ENCODE data around the gene PAX5.
A peak's percentile ranks its signal among the peaks of the same experiment; 100 is the strongest.
"Not testable (repeated sequence)": the region's sequence is repeated elsewhere in the genome, so short reads cannot be mapped to it uniquely, and the experiment has no call there.

Gene PAX5

DNA sequence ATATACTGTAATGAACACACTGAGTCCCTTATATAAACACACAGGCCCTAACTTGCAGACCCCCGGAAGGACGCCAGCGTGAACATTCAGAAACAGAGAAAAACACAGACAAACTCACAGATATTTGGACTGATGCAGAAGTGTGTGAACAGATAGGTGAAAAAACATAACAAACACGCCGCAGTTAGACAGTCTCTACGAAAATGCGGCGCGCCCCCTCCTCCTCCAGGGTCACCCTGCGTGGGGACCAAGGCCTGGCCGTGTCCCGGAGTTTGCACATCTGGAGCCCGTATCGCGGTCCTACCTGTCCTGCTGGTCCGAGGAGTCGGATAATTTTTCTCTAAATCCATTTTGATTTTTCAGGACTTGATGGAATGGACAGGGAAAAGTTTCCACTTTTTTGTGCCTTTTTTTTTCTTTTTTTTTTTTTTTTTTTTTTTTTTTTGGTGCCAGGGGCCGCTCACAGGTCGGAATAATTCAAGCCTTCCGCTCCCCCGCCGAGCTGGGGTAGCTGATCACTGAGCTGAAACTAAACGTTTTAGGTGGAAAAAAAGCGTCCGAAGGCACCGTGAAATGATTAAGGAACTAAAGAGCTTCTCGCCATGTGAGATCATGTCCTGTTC lies at the start of gene PAX5:
PAX5 (minus strand) TSS at position 587 of the 623 bp plus-strand sequence; CDS start at position 350, 237 bp downstream.
- no peak for DNase-seq (ENCODE audit: low spot score)

DNA sequence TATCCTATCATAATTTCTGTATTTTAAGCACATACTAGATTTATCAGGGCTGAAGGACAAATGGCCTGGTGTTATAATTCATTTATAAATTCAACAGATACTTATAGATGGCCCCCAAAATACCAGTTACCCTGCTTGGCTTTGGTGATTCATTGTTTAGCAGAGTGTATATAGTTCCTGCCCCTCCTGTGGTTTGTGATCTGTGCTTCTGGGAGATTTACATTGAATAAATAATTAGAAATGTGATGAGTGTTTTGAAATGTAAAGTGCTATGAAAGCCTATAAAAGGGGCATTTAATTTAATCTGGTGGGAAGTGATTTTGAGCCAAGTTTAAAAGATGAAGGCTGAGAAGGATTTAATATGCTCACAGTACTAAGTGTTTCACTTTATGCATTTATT lies 49.6 kb upstream of the PAX5 start:
- DNase-seq (ENCODE audit: low spot score) = no peak

- DNase-seq (ENCODE audit: low spot score) = no peak
Observed at GRCh38 chr9:37082214-37082765, 48.2 kb upstream of the PAX5 start.

GRCh38 chr9:37081507-37081906 lies 47.4 kb upstream of the PAX5 start:
- not testable (repeated sequence) for DNase-seq (ENCODE audit: low spot score)

DNA sequence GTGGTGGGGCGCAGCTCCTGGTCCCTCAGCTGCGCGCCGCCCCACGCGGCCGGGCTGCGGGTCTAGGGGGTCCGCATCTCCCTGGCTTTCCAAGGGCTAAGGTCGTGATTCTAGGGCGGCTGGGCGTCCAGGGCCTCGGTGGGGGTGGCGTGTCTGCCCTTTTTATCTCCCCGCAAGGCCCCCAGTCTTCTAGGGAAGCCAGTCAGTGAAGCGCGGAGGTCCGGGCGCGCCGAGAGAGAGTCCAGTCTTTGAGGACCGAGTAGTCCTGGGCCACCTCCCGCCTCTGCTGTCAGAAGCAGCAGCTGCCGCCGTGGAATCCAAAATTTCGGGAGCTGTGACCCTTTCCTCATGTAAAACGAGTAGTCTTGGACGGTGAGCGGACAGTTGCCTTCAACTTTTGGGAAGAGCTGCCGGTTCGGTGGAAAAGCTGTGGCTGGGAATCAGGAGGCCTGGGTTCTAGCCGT lies 46.1 kb upstream of the PAX5 start:
- DNase-seq (ENCODE audit: low spot score) = not testable (repeated sequence)

GRCh38 chr9:37079370-37080164 lies 45.5 kb upstream of the PAX5 start:
- peak; percentile 91 for DNase-seq (ENCODE audit: low spot score)

DNA sequence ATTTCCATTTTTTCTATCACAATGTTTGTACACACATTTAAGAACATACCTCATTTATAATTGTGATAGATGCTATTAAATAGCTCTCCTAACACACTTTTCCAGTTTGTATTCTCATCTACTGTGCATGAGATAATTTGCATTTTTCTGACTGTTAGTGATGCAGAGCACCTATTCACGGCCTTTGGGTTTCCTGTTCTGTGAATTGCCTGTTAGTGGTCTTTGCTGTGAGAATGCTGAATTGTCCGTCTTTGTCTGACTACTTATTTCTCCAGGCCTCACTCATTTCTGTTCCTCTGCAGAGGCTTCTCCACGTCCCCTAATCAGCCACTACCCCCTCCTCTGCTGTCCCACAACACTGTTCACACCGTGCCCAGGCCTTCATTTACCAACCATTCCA lies 40.7 kb upstream of the PAX5 start:
- not testable (repeated sequence) for DNase-seq (ENCODE audit: low spot score)

GRCh38 chr9:37066139-37066725 lies 32.2 kb upstream of the PAX5 start:
- DNase-seq (ENCODE audit: low spot score) = no peak

DNA sequence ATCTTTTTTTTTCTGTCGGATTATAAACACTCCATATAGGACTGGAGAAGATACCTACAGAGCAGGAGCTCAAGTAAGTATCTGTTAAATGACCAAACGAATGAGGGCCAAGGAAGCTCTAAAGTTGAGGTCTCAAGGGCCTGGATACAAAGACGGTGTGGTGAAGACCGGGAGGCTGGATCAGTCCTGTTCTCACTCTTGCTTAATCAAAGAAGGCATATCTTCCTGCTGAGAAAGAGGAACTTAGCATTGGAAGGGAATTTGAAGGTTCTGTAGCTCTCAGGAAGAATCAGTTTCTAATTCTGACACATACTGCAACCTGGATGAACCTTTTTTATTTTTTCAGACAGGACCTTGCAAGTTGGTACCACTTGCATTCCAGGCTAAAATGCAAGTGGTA lies 28.3 kb upstream of the PAX5 start:
- no peak for DNase-seq (ENCODE audit: low spot score)

GRCh38 chr9:37061768-37062167 lies 27.7 kb upstream of the PAX5 start:
- no peak for DNase-seq (ENCODE audit: low spot score)

DNA sequence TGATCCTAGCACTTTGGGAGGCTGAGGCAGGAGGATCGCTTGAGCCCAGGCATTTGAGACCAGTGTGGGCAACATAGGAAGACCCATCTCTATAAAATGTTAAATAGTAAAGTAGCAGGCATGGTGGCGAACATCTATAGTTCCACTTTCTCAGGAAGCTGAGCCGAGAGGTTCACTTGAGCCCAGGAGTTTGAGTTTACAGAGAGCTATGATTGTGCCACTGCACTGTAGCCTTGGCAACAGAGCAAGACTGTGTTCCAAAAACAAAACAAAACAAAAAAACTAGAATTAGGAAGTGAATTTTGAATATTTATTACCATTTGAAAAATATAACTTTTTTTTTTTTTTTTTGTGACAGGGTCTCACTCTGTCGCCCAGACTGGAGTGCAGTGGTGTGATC lies 26.8 kb upstream of the PAX5 start:
- no peak for DNase-seq (ENCODE audit: low spot score)

- no peak for DNase-seq (ENCODE audit: low spot score)
Observed at GRCh38 chr9:37056046-37056920, 22.2 kb upstream of the PAX5 start.

GRCh38 chr9:37054363-37054720 lies 20.3 kb upstream of the PAX5 start:
- not testable (repeated sequence) for DNase-seq (ENCODE audit: low spot score)

DNA sequence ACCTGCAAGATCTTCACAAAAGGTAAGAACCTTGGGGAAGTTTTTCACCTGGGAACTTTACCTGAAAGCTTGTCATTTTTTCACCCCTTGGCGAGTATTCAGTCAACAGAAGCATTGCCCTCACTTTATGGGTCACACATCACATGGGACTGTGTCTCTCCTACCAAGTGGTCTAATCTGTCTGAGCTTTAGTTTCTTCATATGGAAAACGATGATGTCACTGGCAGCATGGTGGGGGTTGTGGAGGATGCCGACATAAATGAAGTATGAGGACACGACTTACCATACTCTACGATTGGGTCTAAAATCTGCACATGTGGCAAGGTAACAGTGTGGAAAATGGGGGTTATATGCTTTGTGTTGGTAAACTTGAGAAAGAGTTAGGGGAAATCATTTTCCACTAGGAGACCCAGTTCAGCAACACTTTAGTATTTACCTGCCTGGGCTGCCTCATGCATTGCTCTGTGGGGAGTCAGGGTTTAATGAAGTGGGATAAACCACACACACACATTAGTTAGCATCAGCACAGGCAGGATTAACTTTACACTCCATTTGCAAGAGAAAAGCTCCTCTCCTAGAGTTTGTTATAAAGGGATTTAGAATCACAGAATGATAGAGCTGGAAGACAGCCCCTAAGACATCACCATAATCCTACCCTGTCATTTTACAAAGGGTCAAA lies 19.8 kb upstream of the PAX5 start:
- no peak for DNase-seq (ENCODE audit: low spot score)

DNA sequence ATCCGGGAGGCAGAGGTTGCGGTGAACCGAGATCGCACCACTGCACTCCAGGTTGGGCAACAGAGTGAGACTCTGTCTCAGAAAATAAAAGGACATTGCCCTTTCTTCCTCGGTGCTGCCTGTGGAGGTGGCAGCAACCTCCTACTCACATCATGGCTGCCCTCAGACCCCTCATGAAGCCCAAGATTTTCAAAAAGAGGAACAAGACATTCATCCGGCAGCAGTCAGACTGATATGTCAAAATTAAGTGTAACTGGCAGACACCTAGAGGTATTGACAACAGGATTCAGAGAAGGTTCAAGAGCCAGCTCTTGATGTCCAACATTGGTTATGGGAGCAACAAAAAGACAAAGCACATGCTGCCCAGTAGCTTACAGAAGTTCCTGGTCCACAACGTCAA lies 12.6 kb upstream of the PAX5 start:
- no peak for DNase-seq (ENCODE audit: low spot score)

DNA sequence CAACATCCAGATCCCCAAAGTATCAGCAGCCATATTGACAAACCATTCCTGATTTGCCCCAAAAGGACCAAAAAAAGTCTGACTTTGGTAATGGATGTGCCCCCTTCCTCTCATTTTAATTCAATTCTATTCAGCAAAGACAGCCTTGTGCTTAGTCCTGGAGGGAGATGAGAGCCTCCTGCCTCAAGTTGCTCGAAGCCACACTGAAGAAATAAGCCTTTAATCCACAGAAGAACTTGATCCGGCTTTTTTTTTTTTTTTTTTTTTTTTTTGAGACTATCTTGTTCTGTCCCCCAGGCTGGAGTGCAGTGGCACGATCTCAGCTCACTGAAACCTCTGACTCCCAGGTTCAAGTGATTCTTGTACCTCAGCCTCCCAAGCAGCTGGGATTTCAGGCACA lies 8.4 kb upstream of the PAX5 start:
- DNase-seq (ENCODE audit: low spot score) = no peak

- no peak for DNase-seq (ENCODE audit: low spot score)
Observed at GRCh38 chr9:37040508-37041127, 6.5 kb upstream of the PAX5 start.

GRCh38 chr9:37038943-37039464 lies 4.9 kb upstream of the PAX5 start:
- no peak for DNase-seq (ENCODE audit: low spot score)

DNA sequence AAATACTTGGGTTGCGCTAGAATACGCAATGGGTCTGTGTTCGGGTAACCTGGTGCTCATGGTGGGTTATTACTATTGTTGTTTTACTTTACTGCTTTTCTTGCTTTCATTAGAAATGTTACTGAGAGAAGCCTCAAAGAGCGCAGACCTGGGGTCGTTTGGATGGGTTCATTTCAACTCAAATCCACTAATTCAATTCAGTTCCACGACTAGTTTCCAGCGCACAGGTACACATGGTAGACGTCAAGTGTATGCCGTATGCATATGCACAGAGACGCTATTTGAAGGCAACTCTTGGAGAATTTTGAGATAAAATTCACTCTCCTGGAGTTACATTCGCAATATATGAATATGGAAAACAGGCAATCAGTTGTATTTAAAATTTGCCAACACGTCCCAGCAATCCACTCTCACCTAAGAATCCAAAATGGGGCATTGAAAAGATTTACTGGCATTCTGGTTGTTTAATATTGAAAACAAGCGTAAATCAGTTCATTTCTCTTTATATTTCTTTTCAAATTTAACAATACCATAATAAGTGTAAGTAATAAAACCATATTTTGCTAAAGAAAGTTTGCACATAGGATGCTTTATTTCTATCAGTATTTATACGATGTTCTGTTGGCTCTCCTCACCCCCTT lies 4.4 kb upstream of the PAX5 start:
- no peak for DNase-seq (ENCODE audit: low spot score)

Data from putamen (tissue), 1 donor.